ENCODE measurements around the gene RARRES2.
"Not testable (repeated sequence)": the region's sequence is repeated elsewhere in the genome, so short reads cannot be mapped to it uniquely, and the experiment has no call there.

RARRES2 gene

DNA sequence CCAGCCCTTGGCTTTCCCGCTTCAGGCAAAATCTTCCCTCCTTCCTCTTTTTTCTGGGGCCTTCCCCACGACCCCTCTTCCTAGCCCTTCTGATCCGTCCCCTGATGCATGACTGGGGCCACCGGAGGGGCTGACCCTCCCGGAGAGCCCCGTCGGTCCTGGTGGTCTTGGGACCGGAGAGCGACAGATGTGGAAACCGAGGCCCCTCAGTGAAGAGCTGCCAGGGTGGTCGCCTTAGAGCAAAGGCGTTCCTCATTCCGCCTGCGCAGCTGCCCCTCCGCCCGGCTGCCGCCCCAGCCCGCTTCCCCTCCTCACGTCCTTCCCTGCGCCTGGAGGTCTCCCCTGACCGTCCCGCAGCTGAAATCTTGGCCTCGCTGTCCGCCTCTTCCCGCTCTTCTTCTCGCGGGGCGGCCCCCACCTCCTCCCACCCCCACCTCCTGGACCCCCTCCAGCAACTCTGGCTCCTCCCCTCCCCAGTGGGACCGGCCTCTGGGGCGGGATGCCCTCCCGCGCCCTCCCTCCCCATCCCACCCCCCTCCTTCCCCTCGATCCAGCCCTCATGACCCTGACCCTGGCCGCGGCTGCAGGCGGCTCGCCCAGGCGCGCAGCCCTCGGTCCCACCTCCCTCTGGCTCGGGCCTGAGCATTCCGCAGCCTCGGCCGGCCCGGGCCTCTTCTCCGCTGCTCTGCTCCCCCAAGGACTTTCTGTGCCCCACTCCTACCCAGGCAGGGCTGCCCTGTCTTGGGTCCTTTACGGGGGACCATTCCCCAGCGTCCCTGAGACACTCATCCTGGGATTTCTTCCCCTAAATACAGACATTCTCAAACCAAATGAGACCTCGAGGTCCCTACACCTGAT lies at the start of gene RARRES2:
TSS of gene RARRES2 (minus strand) at position 367 of the 858 bp plus-strand sequence. CDS start 1,020 bp downstream, outside the sequence.
- DNase-seq (ENCODE audit: low spot score): no peak

- no peak for DNase-seq (ENCODE audit: low spot score)
Measured at GRCh38 chr7:150390205-150390604, 48.8 kb upstream of the RARRES2 start.

DNA sequence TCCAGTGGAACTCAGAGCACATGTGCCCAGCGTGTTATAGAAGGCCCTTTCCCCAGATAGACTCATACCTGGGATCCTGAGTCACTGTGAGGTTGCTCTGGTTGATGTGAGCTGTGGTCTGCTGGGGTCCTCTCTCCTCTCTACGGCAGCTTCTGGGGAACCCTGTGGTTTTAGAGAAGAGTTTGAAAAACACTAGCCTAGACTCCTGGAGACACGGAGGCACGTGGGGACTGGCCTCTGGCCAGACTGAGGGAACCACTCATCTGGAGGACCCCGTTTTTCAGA lies 48.0 kb upstream of the RARRES2 start:
- DNase-seq (ENCODE audit: low spot score): no peak

DNA sequence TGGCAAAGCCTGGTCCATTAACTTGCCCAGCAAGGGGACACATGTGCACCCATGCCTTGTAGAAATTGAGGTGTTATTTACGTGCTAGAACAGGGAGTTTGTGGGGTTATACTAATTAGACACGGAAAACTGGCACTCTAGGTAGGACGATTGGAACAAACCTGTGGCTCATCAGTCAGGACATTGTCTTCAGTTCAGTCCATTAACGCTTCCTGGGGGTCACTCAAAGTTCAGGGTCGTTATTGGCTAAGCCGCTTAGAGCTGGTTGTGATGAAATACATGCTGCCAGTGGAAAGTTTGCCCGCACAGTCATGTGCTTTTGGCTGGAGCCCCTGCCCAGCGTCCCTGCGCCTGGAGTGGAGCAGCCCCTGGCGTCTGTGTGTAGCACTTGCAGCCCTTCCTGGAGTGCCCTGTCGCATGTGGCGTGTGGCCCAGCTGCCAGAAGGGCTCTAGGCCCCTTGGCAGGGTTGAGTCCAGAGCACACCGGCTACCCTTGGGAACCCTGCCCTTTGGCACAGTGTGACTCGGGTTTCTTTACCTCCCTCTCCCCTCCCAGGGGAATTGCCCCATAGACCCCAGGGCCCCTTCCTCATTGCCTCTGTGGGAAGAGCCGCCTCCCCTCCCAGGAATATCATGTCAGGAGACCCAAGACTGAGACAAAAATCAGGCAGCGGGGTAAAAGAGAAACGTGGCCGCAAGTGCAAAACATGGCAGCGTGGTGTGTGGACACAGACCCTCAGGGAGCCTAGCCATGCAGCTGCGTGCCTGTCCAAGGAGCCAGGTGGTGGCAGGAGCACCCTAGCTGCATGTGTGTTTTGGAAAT lies 47.5 kb upstream of the RARRES2 start:
- no peak for DNase-seq (ENCODE audit: low spot score)

DNA sequence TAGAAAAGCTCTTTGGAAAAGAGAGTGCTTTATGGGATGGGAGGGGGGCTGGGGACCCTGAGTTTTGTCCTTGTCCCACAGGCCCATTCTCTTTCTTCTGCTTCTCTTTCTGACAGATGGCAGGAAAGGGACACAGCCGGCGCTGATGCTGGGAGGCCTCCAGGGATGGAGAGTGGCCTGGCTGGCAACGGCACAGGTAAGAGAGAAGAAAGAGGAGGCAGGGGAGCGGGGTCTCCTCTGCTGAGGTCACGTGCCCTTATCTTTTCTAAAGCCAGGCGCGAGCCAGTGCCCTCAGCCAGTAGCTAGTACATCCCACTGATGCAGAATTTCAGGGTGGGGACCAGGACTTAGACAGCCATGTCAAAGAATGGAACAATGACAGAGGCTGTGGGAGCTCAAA lies 46.9 kb upstream of the RARRES2 start:
- DNase-seq (ENCODE audit: low spot score): no peak

- not testable (repeated sequence) for DNase-seq (ENCODE audit: low spot score)
Measured at GRCh38 chr7:150385884-150386283, 44.5 kb upstream of the RARRES2 start.

DNA sequence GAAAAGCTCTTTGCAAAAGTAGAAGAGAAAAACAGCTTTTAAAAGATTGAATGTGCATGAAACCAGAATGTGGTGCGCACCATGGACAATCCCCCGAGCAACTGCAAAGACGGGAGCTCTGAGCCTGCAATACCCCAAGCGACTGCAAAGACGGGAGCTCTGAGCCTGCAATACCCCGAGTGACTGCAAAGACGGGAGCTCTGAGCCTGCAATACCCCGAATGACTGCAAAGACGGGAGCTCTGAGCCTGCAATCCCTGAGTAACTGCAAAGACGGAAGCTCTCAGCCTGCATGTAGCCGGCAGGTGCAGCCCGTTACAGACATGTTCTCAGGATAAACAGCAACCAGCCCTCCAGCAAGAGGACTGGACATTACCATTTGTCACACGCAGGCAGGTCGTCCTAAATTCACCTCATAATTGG lies 43.9 kb upstream of the RARRES2 start:
- DNase-seq (ENCODE audit: low spot score): no peak

GRCh38 chr7:150384406-150385301 lies 43.2 kb upstream of the RARRES2 start:
- DNase-seq (ENCODE audit: low spot score): no peak

GRCh38 chr7:150383710-150384397 lies 42.4 kb upstream of the RARRES2 start:
- DNase-seq (ENCODE audit: low spot score): peak; percentile 69

DNA sequence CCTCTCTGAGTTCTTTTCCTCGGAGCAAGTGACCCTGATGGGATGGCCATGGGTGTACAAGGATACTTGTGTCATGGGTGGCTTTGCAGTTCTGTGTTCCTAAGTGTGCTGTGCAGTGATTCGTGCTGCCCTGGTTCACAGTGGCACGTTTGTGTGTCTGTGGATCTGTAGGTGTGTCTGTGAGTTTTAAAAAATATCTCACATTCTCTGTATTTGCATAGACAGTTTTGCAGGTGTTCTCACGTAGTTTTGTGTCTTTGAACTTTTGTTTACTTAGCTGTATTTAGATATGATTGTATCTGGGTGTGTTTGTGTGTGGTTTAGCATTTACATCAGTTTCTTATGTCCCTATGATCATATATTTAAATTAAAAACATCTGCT lies 41.4 kb upstream of the RARRES2 start:
- DNase-seq (ENCODE audit: low spot score): peak; percentile 63

GRCh38 chr7:150382123-150382843 lies 40.9 kb upstream of the RARRES2 start:
- no peak for DNase-seq (ENCODE audit: low spot score)

DNA sequence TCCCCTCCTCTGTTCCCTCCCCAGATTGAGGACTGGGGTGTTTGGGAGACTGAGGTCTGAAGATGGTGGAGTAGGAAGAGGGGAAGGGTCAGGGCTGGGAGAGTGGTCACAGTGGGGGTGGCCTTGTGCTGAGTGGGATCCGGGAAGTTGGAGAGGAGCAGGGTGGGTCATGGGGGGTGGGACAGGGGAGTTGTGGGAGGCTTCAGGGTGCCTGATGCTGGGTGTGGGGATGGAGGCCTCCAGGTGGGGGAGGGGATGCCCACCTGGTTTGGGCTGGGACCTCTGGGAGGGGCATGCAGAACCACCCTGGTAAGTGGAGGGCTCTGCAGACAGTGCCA lies 40.3 kb upstream of the RARRES2 start:
- DNase-seq (ENCODE audit: low spot score): no peak

- no peak for DNase-seq (ENCODE audit: low spot score)
Measured at GRCh38 chr7:150381096-150381495, 39.7 kb upstream of the RARRES2 start.

GRCh38 chr7:150380463-150380862 lies 39.0 kb upstream of the RARRES2 start:
- DNase-seq (ENCODE audit: low spot score): no peak

DNA sequence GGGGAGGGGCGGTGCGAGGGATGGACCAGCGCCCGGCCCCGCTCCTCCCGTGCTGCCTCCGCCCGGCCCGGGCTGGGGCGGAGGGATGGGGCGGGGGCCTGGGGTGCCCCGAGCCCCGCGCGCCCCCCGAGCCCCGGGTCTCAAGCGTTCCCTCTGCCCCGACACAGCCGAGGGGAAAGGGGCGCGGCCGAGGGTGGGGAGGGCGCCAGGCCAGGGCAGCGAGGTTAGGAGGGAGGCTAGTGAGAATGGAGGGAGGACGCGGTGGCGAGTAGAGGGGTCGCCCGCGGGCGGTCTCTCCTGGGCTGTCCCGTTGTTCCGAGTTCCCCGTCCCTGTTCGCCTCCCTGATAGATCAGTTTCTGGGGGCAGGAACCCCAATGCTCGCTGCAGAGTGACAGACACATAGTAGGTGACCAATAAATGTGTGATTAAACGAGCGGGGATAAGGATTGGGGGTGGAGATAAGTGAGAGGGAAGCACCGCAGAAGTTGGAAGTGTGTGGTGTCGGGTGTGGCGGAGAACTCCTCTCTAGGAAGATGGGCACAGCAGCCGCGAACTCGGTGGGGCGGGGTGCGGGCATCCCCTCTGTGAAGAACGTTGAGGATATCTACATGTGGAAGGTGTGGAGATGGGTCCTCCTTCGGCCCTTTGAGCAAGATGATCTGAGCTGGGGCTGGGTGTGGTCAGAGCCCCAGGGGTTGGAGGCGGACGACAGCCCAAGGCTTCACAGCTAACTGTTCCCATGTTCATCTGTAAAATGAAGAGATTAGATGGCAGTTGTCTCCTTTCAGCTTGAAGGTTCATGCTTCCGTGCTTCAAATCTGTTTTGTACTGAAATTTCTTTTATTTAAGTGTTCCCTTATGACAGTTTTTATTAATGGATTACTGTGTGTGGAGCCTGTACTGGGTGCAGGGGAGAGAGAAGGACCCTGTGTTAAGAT lies 38.3 kb upstream of the RARRES2 start:
- DNase-seq (ENCODE audit: low spot score): peak; percentile 58

- peak; percentile 97 for DNase-seq (ENCODE audit: low spot score)
Measured at GRCh38 chr7:150378853-150379440, 37.5 kb upstream of the RARRES2 start, which contains the start of gene ZNF775. ZNF775 (plus strand) TSS chr7:150379330; CDS start chr7:150388471, 9,141 bp downstream.

GRCh38 chr7:150378115-150378852 lies 36.9 kb upstream of the RARRES2 start:
- peak; percentile 89 for DNase-seq (ENCODE audit: low spot score)

GRCh38 chr7:150377635-150378034 lies 36.2 kb upstream of the RARRES2 start:
- DNase-seq (ENCODE audit: low spot score): no peak

DNA sequence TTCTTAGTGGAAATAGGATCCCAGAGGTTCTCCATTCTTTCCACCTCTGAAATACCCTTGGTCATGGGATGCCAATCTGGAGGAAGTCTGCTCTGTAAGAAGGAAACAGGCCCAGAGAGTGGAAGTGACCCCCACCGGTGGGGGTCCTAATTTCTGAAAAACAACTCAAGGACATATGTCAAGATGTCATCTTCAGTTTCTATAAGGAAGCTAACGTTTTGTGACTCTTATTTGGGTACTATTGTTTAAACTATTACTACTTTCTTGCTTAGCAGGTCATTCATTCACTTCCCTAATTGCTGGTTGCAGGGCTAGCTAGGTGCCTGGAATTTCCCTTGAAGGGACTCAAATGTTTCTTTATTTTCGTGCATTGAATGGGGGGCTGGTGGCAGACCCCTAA lies 35.8 kb upstream of the RARRES2 start:
- peak; percentile 62 for DNase-seq (ENCODE audit: low spot score)
